Lower leg skin (tissue), 4 donors: ENCODE results near the gene S100A4. TPM values are rescaled to one million over a fixed set of nuclear protein-coding genes. Genes with fewer than 3 reads are reported as not detected.
"Not testable (repeated sequence)": the region's sequence is repeated elsewhere in the genome, so short reads cannot be mapped to it uniquely, and the experiment has no call there.

ENCODE experiments used
- DNase-seq, 2 donors: peaks; one replicate each; pipeline ENCODE4 v3.0.0-alpha.2; 2019; ENCODE audit warnings: low spot score in 2 of 2
- H3K4me3 ChIP-seq: fragments of 200-600 bp; sonication (generic); 2 replicates; pipeline ENCODE4 v1.5.1; 2017; ENCODE audit warnings: mild to moderate bottlenecking, low read depth; ENCODE audit not compliant: poor library complexity, severe bottlenecking
- POLR2A ChIP-seq, 2 donors: fragments of 450-650 bp; IDR thresholded peaks; one replicate each; pipeline ENCODE4 v1.6.1; 2016 to 2017; ENCODE audit warnings: antibody characterized with exemption in 2 of 2, mild to moderate bottlenecking in 1 of 2, moderate library complexity in 1 of 2
- WGBS, 2 donors: methylation state at CpG; one replicate each; pipeline ENCODE4 v1.1.5; 2018; 5-methylcytosine and 5-hydroxymethylcytosine counted together
- intact Hi-C: fragments of 100-400 bp; cut with DNase I; formaldehyde crosslinking; loops from one replicate; pipeline ENCODE4 v1.15.0; 2023; ENCODE audit warnings: low total_unique reads
- total RNA-seq, 4 donors: library from RNA; depleted of rRNA; stranded (reverse); fragments of >200 nt; gene quantifications; one replicate each; pipeline ENCODE4 v1.1.0, GENCODE V29; 2016
- TF ChIP-seq, protein P1 (sequence below), 3 donors: fragments of 450-650 bp; IDR thresholded peaks; one replicate each; pipeline ENCODE4 v1.5.1; 2016; ENCODE audit warnings: antibody characterized with exemption in 3 of 3, mild to moderate bottlenecking in 3 of 3, moderate library complexity in 2 of 3

S100A4 gene
- total RNA-seq, 4 donors from 2014 or later: 94.4 to 215 (median 146) TPM

DNA sequence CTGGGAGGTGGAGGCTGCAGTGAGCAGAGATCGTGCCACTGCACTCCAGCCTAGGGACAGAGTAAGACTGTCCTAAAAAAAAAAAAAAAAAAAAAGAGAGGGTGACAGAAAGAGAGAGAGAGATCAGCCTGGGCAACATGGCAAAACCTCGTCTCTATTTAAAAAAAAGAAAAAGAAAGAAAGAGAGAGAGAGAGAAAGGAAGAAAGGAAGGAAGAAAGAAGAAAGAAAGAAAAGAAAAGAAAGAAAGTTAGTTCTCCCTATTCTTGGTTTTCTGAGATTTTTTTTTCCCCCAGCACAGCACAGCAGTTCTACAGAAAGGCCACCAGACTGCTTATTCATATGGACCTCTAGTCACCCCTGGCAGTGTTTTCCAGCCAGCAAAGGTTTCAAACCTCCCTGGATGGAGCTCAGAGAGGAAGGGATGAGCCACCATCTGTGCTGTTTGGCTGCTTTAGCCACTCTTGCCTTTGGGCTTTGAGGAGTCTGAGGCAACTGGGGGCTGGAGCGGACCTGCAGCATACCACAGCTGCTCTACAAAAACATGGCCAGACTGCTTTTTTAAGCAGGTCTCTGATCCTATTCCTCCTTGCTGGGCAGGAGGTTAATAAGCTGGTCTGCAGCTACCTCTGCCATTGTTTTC is 20.4 kb downstream of the S100A4 start:
- 37 to 39% methylated on average over 3 of the region's 3 CpGs for WGBS, 2 donors
- no peak for DNase-seq
- H3K4me3 ChIP-seq: no peak overlapping the region
- intact Hi-C loops: no loop called here
- TF ChIP-seq, protein P1, sequence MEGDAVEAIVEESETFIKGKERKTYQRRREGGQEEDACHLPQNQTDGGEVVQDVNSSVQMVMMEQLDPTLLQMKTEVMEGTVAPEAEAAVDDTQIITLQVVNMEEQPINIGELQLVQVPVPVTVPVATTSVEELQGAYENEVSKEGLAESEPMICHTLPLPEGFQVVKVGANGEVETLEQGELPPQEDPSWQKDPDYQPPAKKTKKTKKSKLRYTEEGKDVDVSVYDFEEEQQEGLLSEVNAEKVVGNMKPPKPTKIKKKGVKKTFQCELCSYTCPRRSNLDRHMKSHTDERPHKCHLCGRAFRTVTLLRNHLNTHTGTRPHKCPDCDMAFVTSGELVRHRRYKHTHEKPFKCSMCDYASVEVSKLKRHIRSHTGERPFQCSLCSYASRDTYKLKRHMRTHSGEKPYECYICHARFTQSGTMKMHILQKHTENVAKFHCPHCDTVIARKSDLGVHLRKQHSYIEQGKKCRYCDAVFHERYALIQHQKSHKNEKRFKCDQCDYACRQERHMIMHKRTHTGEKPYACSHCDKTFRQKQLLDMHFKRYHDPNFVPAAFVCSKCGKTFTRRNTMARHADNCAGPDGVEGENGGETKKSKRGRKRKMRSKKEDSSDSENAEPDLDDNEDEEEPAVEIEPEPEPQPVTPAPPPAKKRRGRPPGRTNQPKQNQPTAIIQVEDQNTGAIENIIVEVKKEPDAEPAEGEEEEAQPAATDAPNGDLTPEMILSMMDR (IDR thresholded peaks at IDR 0.05): no peak
- TF ChIP-seq POLR2A (IDR thresholded peaks at IDR 0.05): no peak

DNA sequence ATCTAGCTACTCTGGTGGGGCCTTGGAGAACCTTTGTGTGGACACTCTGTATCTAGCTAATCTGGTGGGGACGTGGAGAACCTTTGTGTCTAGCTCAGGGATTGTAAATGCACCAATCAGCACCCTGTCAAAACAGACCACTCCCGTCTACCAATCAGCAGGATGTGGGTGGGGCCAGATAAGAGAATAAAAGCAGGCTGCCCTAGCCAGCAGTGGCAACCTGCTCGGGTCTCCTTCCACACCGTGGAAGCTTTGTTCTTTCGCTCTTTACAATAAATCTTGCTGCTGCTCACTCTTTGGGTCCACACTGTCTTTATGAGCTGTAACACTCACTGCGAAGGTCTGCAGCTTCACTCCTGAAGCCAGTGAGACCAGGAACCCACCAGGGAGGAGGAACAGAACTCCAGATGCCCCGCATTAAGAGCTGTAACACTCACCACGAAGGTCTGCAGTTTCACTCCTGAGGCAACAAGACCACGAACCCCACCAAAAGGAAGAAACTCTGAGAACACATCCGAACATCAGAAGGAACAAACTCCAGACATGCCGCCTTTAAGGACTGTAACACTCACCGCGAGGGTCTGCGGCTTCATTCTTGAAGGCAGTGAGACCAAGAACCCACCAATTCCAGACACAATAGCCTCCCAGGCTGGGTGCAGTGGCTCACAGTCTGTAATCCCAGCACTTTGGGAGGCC is 23.1 kb downstream of the S100A4 start:
- peak in 1 of 2 donors; percentile 60 for DNase-seq
- intact Hi-C loops, H3K4me3 ChIP-seq: not testable (repeated sequence)
- whole genome bisulfite sequencing, 2 donors: 80 to 82% methylated on average over 14 of the region's 14 CpGs

GRCh38 chr1:153521808-153522207 is 23.8 kb downstream of the S100A4 start:
- DNase-seq, H3K4me3 ChIP-seq, intact Hi-C loops: not testable (repeated sequence)
- 97% methylated on average over 33 to 37 of the region's 37 CpGs for WGBS, 2 donors

DNA sequence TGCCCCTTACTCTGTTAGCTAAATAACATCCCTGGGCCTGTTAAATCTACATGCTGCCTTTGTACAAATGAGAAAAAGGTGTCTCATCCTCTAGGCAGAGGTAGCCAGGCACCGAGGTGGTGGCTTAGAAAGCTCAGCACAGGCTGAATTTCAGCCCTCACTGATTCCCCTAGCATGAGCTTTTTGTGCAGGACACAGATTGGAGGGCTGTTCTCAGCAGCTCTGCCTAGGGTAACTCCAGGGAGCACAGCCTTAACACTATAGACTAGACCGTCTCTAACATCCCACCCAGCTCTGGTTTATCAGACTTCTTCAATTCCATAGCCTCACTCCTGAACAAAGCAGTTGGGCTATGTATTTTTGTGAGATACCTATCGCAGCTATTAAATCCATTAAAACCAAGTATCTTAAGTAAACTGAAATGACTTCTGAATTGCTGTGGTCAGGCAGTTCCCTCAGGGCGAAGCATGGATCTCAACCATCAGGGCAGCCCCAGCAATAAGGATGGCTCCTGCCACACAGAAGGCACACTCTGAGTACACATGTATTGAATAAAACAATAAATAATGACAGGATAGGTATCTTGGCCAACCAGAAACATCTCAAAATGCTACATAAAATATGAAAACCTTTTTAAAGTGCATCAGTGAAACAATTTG is 24.7 kb downstream of the S100A4 start:
- intact Hi-C loops: no loop called here
- no peak overlapping the region for H3K4me3 ChIP-seq
- 90 to 92% methylated on average over 4 of the region's 4 CpGs for WGBS, 2 donors
- TF ChIP-seq POLR2A (IDR thresholded peaks at IDR 0.05): no peak
- TF ChIP-seq, protein P1 (IDR thresholded peaks at IDR 0.05): no peak
- no peak for DNase-seq

DNA sequence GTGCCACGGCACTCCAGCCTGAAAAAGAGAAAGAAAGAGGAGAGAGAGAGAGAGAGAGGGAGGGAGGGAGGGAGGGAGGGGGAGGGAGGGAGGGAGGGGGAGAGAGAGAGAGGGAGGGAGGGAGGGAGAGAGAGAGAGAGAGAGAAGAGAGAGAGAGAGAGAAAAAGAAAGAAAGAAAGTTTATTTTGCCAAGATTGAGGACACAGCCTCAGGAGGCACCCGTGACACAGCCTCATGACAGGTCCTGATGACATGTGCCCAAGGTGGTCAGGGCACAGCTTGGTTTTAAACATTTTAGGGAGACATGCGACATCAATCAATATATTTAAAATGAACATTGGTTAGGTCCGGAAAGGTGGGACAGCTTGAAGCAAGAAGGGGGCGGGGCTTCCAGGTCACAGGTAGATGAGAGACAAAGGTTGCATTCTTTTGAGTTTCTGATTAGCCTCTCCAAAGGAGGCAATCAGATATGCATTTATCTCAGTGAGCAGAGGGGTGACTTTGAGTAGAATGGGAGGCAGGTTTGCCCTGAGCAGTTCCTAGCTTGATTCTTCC is 25.4 kb downstream of the S100A4 start:
- H3K4me3 ChIP-seq, DNase-seq, intact Hi-C loops: not testable (repeated sequence)
- 84 to 85% methylated on average over 5 of the region's 5 CpGs for WGBS, 2 donors

DNA sequence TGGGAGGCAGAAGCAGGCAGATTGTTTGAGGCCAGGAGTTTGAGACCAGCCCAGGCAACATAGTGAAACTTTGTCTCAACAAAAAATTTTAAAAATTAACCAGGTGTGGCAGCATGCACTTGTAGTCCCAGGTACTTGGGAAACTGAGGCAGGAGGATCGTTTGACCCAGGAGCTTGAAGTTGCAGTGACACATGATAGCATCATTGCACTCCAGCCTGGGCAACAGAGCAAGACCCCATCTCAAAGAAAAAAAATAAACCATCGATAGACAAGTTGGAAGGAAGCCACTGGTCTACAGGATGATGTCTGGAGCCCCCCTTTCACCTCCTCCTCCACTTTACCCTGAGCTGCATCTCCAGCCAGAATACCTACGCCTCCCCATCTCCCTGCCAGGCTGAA is 26.4 kb downstream of the S100A4 start:
- intact Hi-C loops: loop anchor here (10.0 kb wide), 2 partner anchors 246 to 466 kb away; partner anchors contain the start of gene RAB13
- TF ChIP-seq POLR2A (IDR thresholded peaks at IDR 0.05): no peak
- TF ChIP-seq, protein P1 (IDR thresholded peaks at IDR 0.05): no peak
- no peak overlapping the region for H3K4me3 ChIP-seq
- no peak for DNase-seq
- 90 to 96% methylated on average over 3 of the region's 3 CpGs for WGBS, 2 donors
